ENCODE measurements around the gene ECT2.

Gene ECT2

DNA sequence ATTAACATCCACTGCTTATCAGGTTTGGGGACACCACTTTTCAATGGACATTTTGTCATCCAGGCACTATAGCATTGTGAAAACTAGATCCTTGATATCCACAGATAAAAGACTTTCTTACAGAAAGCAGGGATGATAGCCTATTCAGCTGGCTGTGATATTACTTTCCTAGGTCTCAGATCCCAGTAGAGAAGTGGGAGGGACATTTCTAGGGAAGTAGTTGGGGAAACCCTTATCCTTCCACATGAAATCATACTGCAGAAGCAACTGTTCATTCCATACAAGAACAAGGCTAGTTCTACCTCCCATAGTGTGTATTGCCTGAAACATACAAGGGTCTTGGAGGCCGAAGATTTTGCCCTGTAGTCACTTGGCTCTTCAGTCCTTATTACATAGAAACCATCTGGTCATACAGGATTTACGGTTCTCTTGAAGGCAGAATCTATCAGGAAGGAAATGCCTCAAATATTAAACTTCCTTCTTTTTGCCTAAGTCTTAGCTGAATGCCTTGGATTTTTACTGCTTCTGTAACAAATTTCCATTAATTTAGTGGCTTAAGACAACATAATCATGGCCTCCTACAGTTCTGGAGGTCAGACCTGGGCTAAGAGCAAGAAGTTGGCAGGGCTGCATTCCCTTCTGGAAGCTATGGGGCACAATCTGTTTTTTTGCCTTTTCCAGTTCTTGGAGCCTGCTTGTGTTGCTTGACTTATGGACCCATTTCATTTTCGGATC lies 119.4 kb downstream of the ECT2 start:
- Mint-ChIP-seq H3K4me3 (no peak overlapping the region), H3K9me3 (peaks cover 27% of the 10 kb centered on the region), H3K36me3 (ENCODE audit: low read depth) (peaks cover 20% of the 10 kb centered on the region), H3K27me3 (ENCODE audit: low read depth, poor library complexity) (no peaks in the 10 kb centered on the region), H3K4me1 (peaks cover 49% of the 10 kb centered on the region), H3K27ac (no peak overlapping the region)
- no peak for DNase-seq
- no peak for TF ChIP-seq CTCF (IDR thresholded peaks at IDR 0.05)
